ENCODE measurements around the gene MAB21L2.

GRCh38 chr4:150562751-150563150, 19.2 kb upstream of the MAB21L2 start:
- TF ChIP-seq POLR2AphosphoS5 (IDR thresholded peaks at IDR 0.05; ENCODE audit: borderline replicate concordance, low read depth, low read length): no peak
- no peak for TF ChIP-seq EZH2 (IDR thresholded peaks at IDR 0.05)
